Erythroblast (primary cell): ENCODE results near the gene FKRP.

Experiments
- DNase-seq, 2 experiments: peaks; one replicate each; lab custom pipeline; 2025; lab: John Stamatoyannopoulos, UW
- GATA1 ChIP-seq: IDR thresholded peaks from 2 replicates; pipeline ENCODE4 v1.6.1; 2011; ENCODE audit warnings: low read depth, mild to moderate bottlenecking, control low read depth, low read length, moderate library complexity
- POLR2A ChIP-seq: IDR thresholded peaks from 2 replicates; pipeline ENCODE4 v1.6.1; 2011; ENCODE audit warnings: mild to moderate bottlenecking, low read length

The FKRP gene

DNA sequence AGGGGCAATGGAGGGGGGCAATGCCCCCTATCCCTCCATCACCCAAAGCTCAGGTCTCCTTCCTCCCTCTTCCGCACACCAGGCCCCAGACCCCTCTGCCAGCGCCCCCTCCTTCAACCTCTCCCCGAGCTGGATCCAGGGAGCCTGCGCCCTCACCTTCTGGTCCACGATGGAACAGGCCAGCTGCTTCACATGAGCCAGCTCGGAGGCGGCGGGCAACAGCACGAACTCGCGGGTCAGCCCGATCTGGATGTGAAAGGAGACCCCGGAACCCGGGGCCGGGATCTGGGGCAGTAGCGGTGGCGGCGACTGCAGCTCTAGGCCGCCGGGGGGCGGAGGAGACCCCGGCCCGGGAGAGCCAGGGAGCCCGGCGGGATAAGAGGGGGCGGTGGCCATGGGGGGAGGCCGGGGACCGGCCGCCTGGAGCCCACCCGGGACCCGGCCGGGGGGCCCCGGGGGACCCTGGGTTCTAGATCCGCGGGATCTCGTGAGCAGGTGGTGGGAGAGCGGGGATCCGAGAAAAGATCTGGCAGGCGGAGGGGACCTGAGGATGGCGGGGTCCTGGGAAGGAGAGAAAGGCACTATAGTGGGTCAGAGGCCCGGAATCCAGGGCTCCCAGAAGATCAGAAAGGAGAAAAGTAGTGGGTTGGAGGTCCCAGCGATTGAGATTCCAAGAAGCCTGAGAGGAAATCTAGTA, 29.7 kb upstream of the FKRP start:
- peak; percentile 32 to 48 for DNase-seq
- TF ChIP-seq GATA1 (no peak), POLR2A (no peak)

DNA sequence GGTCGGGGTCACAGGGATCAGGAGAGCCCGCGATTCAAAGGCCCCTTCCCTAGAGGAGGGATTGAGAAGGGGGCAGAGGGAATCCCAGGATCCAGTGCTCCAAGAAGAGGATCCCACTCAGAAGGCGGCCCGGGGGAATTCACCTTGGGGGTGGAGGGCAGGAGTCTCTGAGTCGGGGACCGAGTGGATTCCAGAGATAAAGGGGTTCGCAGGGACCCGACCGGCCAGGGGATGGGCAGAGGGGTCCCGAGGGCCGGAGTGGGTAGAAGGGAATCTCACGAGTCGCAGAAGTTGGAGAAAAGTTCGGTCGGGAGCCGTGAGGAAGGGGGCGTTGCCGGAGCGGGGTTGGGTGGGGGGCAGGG, 29.2 kb upstream of the FKRP start:
- TF ChIP-seq POLR2A, result no peak
- TF ChIP-seq GATA1, result no peak
- DNase-seq, result no peak

DNA sequence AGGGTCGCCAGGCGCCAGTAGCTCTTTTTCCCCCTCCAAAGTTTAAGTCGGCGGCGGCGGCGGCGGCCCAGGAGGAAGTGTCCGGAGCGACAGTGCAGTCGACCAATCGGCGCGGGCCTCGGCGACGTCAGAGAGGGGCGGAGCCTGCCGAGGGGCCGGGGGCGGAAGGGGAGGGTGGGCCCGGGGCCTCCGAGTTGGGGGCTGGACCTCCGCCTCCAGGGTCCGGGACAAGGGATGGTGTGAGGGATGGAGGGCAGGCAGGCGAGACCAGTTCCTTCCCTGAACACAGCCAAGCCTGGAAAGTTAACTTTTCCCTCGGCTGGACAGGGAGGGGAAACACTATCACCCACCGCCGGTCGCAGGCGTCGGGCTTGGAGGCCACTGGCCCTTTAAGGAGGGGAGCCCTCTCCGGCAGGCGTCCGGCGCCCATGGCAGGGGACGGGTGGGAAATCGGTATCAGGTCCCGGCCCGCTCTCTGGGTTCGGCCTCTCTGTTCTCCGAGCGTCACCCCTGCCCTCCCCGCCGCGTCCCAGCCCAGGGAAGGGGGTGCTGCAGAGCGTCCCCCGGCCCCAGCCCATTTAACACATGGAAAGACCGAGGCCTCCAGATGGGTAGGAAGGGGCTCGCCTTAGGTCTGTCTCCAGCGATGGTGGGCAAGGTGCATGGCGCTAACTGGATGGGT, 28.7 kb upstream of the FKRP start, which contains the start of gene PRKD2:
Gene PRKD2 (minus strand): TSS at position 81 of the 682 bp plus-strand sequence. CDS start 744 bp downstream, outside the sequence.
- TF ChIP-seq GATA1 (no peak), POLR2A (no peak)
- DNase-seq, result peak; percentile 84 to 90

DNA sequence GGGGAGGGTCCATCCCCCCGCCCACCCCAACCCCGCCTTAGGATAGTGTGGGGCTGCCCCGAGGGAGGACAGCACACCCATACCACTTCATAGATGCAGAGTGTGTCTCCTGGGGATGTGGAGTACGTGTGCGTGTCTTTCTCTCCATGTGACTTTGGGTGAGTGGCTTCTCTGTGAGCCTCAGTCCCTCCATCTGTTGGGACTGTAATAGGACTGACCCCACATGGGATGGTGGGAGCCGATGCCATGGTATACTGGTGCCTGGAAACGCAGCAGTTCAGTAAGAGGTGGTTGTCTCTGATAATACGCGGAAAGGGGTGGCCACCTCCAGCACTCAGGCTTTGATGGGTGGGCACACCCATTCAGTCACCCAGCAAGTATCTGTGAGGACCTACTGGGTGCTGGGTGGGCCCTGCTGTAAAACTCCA, 28.1 kb upstream of the FKRP start:
- TF ChIP-seq POLR2A (no peak), GATA1 (no peak)
- peak; percentile 77 to 79 for DNase-seq

DNA sequence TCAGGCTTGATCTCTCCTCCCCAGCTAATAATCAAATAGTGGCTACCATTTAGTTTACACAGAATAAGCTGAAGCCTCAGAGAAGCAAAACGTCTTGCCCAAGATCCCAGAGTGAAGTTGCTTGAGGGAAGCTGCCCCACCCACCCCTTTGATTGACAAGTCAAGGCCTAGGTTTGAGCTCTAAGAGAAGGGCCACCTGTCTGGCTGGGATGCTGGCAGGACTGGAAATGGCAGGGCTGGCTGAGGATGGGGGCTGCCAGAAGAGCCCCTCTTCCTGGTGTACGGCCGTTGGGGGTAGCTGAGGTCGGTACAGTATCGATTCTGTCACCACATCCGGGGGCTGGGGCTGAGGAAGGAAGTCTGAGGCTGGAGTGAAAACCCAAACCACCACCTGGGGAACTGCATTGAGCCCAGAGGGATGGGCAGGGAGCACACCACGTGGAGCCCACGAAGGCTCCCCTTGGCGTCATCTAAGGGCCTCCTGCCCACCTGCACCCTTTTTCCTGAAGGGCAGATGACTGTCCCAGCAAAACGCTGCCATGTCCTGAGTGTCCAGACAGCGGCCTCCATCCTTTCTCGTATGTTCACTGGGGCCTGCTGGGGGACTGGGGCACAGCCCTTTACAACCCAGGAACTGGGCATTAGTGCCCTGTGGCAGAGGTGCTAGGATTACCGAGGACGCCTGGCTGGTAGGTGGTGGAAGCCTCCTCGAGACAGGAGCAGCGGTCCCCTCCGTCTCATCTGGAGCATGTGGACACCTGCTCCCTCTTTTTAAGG, 27.5 kb upstream of the FKRP start:
- DNase-seq, result peak in 1 of 2 experiments; percentile 79
- TF ChIP-seq GATA1, result no peak
- no peak for TF ChIP-seq POLR2A

- no peak for DNase-seq
- TF ChIP-seq GATA1, result no peak
- TF ChIP-seq POLR2A, result no peak
Observed at GRCh38 chr19:46718934-46719622, 26.8 kb upstream of the FKRP start.

DNA sequence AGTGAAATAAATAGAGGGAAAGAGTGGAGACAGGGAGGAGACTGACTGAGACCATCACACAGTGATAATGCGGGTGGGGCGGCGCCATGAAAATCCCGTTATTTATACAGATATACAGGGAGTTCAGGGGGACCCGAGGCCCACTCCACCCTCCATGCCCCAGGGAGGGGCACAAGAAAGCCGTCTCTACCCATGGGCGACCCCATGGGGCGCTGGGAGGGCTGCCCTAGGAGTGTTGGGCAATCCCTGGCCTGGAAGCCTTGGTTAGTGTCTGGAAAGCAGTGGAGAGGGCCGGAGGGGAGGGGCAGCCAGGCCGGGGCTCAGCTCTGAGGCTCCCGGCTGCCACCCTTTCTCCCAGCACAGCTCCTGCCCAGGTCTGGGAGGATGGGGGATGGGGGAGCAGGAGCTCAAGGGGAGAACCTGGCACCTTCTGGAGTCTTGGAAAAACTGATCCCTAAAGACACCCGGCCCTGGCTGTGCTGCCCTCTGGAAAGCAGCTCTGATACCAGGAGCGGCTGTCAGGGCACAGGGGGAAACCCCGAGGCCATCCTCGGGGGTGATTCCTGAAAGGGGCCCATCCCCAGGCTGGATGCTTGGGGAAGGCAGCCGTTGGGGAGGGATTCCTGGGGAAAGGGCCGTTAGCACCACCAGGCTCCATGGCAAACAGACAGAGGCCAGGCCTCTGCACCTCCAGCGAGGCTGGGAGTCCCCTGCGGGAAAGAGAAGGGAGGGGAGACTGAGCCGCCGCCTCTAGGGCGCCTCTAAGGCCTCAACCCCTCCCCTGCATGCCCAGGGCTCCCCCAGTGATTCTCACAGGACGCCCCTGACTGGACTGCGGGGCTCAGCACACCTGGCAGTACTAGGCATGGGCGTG, 26.0 kb upstream of the FKRP start:
- no peak for TF ChIP-seq POLR2A
- no peak for TF ChIP-seq GATA1
- DNase-seq, result peak in 1 of 2 experiments; percentile 33

DNA sequence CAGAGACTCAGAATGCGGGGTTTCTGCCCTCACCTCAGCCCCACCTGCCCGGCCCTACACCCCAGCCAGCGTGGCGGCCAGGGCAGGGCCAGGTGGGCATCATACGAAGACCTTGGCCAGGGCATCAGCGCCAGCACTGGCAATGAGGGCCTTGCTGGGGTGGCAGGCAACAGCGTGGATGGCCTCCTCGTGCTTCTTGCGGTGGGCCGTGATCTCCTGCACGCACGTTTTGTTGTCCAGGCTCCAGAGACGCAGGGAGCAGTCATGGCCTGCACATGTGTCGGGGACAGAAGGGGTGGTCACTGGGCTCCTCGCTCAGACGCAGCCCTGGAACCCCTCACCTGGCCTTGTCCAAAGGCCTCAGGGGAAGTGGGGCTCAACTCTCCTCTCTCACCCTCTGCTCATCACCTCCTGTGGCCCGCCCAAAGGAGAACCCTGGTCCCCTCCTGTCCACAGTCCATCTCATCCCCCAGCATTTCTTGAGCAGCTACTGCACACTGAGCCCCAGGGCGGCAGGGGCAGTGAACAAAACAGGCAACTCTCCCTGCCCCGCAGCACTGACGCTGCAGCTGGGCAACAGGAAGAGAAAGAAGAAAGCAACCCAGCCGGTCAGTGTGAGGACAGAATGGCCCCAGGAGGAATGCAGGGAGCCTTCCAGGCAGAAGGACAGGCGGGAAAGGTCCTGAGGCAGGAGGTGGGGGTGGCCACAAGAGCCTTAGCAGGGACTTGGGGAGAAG, 25.2 kb upstream of the FKRP start:
- TF ChIP-seq GATA1 (no peak), POLR2A (no peak)
- DNase-seq, result no peak

GRCh38 chr19:46721269-46722003, 24.4 kb upstream of the FKRP start:
- no peak for DNase-seq
- TF ChIP-seq GATA1, result no peak
- TF ChIP-seq POLR2A, result no peak

DNA sequence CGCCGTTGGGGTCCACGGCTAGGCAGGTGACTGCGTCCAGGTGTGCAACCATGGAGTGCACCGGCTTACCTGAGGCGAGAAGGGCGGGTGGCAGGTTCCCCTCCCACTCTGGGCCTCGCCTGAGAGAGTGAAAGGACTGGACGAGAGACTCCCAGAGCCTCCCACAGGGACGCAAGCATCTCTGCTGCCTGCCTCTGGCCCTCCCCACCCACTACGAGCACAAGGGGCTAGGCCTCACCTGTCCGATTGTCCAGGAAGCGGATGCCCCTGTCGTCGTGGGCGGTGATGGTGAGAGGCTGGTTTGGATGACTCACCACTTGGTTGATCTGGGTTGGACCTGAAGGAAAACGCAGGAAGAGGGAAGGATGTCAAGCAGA, 23.9 kb upstream of the FKRP start:
- TF ChIP-seq POLR2A (no peak), GATA1 (no peak)
- DNase-seq, result no peak

DNA sequence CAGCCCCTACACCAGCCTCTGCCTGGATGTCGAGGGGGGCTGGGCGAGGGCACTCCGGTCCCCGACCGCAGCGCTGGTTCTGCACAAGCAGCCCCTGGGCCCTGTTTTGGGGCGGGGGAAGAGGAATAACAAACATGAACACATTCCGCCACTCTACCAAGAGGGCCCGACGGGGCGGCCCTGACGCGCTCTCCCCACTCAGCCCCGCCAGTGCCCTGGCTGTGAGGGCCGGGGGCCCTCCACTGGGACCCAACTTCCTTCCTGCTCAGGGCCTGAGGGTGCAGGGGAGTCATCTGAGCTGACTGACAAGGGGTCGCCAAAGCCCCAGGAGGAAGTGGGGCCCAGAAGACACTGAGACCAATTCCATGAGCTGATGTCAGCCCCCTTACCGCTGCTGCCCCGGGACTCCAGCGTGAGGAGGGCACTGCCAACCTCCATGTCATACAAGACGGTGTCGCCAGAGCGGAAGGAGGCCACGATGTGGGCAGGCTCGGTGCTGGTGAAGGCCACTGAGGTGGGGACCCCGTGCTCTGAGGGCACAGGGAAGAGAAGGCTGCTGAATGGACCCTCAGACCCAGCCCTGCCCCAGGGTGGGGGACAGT, 23.3 kb upstream of the FKRP start:
- TF ChIP-seq GATA1 (no peak), POLR2A (no peak)
- DNase-seq, result no peak
